Smooth muscle cell of bladder (primary cell): ENCODE measurements around the gene FAAP100. TPM values are rescaled to one million over a fixed set of nuclear protein-coding genes. Genes with fewer than 3 reads are reported as not detected.

ENCODE experiments used
- total RNA-seq: library from RNA; depleted of rRNA; stranded (reverse); fragments of >200 nt; gene quantifications from 2 replicates; pipeline ENCODE4 v1.2.3, GENCODE V29; 2014

FAAP100 gene, protein sequence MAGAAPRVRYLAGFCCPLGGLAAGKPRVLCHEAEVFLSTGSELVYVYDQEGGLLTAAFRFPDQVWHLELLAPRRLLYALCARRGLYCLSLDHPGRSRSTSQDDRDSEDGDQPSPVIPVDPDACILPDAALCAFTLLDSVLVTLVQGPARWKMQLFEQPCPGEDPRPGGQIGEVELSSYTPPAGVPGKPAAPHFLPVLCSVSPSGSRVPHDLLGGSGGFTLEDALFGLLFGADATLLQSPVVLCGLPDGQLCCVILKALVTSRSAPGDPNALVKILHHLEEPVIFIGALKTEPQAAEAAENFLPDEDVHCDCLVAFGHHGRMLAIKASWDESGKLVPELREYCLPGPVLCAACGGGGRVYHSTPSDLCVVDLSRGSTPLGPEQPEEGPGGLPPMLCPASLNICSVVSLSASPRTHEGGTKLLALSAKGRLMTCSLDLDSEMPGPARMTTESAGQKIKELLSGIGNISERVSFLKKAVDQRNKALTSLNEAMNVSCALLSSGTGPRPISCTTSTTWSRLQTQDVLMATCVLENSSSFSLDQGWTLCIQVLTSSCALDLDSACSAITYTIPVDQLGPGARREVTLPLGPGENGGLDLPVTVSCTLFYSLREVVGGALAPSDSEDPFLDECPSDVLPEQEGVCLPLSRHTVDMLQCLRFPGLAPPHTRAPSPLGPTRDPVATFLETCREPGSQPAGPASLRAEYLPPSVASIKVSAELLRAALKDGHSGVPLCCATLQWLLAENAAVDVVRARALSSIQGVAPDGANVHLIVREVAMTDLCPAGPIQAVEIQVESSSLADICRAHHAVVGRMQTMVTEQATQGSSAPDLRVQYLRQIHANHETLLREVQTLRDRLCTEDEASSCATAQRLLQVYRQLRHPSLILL
- 13.2 and 16.7 TPM in 2 replicates for total RNA-seq

DNA sequence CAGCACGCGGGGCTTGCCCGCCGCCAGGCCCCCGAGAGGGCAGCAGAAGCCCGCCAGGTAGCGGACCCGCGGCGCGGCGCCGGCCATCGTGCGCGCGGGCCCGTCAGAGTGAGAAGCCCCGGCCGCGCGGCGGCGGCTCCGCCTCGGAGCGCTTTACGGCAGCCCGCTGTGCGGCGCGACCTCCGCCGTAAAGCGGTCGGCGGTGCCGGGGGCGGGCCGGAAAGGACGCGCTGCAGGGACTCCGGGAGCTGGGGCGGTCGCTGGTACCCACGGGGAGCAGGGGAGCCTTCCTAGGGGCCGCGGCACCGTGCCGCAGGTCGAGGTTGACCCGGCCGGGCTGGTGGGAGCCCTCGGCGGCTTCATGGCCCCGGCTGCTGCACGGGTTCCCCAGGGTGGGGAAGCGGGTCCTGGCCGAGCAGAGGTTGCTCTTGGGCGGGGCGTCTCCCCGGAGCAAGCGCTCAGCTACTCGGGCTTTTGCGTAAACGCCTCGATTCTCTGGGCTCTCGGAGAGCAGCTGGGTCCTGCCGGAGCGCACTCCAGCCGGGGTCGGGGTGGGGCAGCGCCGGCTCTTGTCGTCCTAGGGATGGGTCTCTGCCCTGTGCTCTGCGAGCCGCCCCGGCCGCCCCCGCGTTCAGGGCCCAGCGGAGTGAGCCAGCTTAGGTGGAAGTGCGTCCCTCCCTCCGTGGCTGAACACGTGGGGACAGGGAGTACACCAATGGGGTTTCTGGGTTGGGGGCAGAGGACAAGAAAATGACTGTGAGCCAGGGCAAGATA lies at the start of gene FAAP100:
FAAP100 (minus strand) TSS at position 110 of the 774 bp plus-strand sequence; CDS start at position 87, 23 bp downstream.

DNA sequence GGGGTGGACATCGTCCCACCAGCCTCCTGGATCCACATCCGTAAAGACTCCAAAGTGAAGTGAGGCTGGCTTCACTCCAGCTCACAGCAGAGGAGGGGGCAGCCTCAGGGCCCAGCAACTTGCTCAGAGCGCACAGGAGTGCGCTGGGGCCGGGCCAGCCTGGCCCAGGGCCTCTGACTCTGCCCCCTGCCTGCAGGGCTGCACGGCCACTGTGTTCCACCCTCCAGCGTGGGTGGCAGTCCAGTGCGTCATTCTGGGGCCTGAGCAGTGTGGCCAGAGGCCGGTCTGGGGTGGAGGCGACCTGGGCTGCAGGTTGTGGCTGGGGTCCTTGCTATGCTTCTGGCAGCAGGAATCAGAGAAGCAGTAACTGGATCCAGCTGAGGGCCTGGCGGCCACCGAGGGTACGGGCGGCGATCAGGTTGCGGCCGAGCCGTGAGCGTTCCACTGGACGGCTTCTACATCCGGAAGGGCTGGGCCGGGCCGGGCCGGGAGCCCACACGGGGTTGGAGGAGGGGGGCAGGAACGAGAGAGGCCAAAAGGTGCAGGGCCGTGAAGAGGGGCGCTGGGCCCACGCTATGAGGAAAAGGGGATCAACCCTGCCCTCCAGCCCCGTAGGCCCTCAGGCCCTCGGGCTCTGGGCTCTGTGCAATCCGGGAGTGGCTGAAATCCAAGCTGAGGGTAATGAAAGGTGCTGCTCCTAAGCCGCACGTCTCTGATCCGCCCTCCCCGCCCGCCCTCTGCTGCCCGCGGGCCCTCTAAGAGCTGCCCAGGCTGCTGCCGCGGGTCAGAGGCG lies 24.4 kb downstream of the FAAP100 start, which contains the start of gene FSCN2:
FSCN2 (plus strand) TSS at position 787 of the 793 bp plus-strand sequence. CDS start 155 bp downstream, outside the sequence.

DNA sequence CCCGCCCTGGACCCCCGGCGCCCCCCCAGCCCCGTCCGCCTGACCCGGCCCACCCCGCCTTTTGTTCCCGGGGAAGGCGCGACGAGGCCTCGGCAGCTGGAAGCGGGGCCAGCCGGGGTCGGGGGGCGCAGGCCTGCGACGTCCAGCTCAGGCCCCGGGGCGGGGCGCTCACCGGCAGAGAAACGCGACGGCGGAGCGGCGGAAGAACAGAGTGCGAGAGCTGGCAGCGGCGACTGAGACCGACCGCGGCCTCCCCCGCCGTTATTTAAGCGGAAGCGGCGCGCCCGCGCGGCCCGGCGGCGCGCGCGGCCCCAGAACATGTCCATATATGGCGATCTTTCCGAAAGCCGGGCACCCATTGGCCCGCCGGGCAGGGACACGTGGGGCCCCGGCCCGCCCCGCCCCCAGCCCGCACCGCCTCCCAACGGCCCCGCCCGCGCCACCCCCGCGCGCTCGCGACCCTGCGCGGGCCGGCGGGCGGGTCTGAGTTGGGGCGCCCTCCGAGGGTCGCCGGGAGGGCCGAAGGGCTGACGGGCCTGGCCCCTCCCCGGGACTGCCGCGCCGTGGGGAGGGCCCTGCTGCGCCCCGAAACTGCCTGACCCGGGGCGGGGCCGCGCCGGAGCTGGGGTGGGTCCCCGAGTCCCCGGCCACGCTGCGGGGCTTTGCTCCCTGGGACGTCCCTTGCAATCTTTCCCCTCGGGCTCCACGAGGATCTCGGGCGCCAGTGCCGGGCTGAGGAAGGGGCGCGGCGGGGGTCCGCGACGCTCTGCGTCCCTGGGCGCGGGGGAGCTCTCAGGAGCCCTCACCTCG lies 39.4 kb downstream of the FAAP100 start, which contains the start of gene ACTG1:
ACTG1 (minus strand) TSS at position 238 of the 810 bp plus-strand sequence. CDS start 445 bp downstream, outside the sequence.

Other genes starting within 250 kb of the FAAP100 start
- 3.1 and 3.9 TPM in 2 replicates for gene BAHCC1, start 156.9 kb downstream of the FAAP100 start, total RNA-seq
- 4,498 and 6,265 TPM in 2 replicates for gene ACTG1, start 39.6 kb downstream of the FAAP100 start, total RNA-seq
- gene FSCN2, start 24.0 kb downstream of the FAAP100 start, total RNA-seq: 0.71 and 1.9 TPM in 2 replicates
- 49.4 and 70.4 TPM in 2 replicates for gene NPLOC4, start 84.8 kb upstream of the FAAP100 start, total RNA-seq
- gene TSPAN10, start 84.8 kb upstream of the FAAP100 start, total RNA-seq: 0.57 and 2.1 TPM in 2 replicates
- 0.65 TPM in 1 of 2 replicates, not detected in the other for gene PDE6G, start 104.2 kb upstream of the FAAP100 start, total RNA-seq
- 30.7 and 33.1 TPM in 2 replicates for gene OXLD1, start 114.3 kb upstream of the FAAP100 start, total RNA-seq
- 6.5 TPM in 2 replicates for gene CCDC137, start 114.4 kb upstream of the FAAP100 start, total RNA-seq
- gene ARL16, start 131.4 kb upstream of the FAAP100 start, total RNA-seq: 25.5 and 37.8 TPM in 2 replicates
- gene HGS, start 131.7 kb upstream of the FAAP100 start, total RNA-seq: 54.6 and 69.7 TPM in 2 replicates
- 5.4 and 6.6 TPM in 2 replicates for gene MRPL12, start 151.0 kb upstream of the FAAP100 start, total RNA-seq
- 6.1 and 6.3 TPM in 2 replicates for gene SLC25A10, start 159.9 kb upstream of the FAAP100 start, total RNA-seq